CD4-positive, alpha-beta memory T cell (primary cell): ENCODE results near the gene NYAP2. TPM values are rescaled to one million over a fixed set of nuclear protein-coding genes. Genes with fewer than 3 reads are reported as not detected.

ENCODE experiments used
- CTCF ChIA-PET: fragments of 350-600 bp; sonication (Branson Sonifier 250); formaldehyde crosslinking; loops from one replicate; lab custom pipeline; 2021; ENCODE audit warnings: inconsistent platforms; ENCODE audit not compliant: partially characterized antibody; lab: Charles Lee
- POLR2A ChIA-PET: fragments of 350-600 bp; sonication (Branson Sonifier 250); formaldehyde crosslinking; loops from one replicate; lab custom pipeline; 2021; ENCODE audit not compliant: partially characterized antibody; lab: Charles Lee
- DNase-seq, 5 donors: peaks; one replicate each; pipeline versions ENCODE4 v3.0.0 to v3.0.0-alpha.2; 2020 to 2022; ENCODE audit warnings: mixed read lengths in 1 of 5
- H3K27ac ChIP-seq: one replicate; pipeline ENCODE4 v1.7.0; 2013; ENCODE audit warnings: low read depth, low read length
- H3K27me3 ChIP-seq: 2 replicates; pipeline ENCODE4 v1.7.0; 2013; ENCODE audit warnings: mild to moderate bottlenecking, low read length, moderate library complexity; ENCODE audit not compliant: insufficient read depth
- H3K36me3 ChIP-seq: 2 replicates; pipeline ENCODE4 v1.7.0; 2013; ENCODE audit warnings: mild to moderate bottlenecking, low read length, moderate library complexity; ENCODE audit not compliant: insufficient read depth
- H3K4me1 ChIP-seq: 2 replicates; pipeline ENCODE4 v1.7.0; 2013; ENCODE audit warnings: mild to moderate bottlenecking, low read length, moderate library complexity; ENCODE audit not compliant: insufficient read depth
- H3K4me3 ChIP-seq, 2 donors: one replicate each; pipeline ENCODE4 v1.7.0; 2013; ENCODE audit warnings: low read length in 2 of 2, mild to moderate bottlenecking in 1 of 2
- H3K9me3 ChIP-seq, 2 donors: one replicate each; pipeline ENCODE4 v1.7.0; 2013; ENCODE audit warnings: low read length in 2 of 2, control low read depth in 1 of 2; ENCODE audit not compliant: control insufficient read depth in 1 of 2
- H3K27ac Mint-ChIP-seq, 7 donors: one replicate each; pipeline ENCODE4 v1.8.0; 2020 to 2021; ENCODE audit warnings: mixed read lengths in 7 of 7, mild to moderate bottlenecking in 6 of 7, inconsistent platforms in 3 of 7, moderate library complexity in 3 of 7
- H3K27me3 Mint-ChIP-seq, 2 donors: one replicate each; pipeline ENCODE4 v1.8.0; 2020 to 2021; ENCODE audit warnings: mixed read lengths in 2 of 2
- H3K36me3 Mint-ChIP-seq, 2 donors: one replicate each; pipeline ENCODE4 v1.8.0; 2020 to 2021; ENCODE audit warnings: mixed read lengths in 2 of 2, inconsistent platforms in 1 of 2, mild to moderate bottlenecking in 1 of 2
- H3K4me1 Mint-ChIP-seq, 4 donors: one replicate each; pipeline ENCODE4 v1.8.0; 2020 to 2021; ENCODE audit warnings: mixed read lengths in 4 of 4, mild to moderate bottlenecking in 1 of 4
- H3K4me3 Mint-ChIP-seq, 8 donors: one replicate each; pipeline ENCODE4 v1.8.0; 2020 to 2021; ENCODE audit warnings: mixed read lengths in 8 of 8, mild to moderate bottlenecking in 7 of 8, moderate library complexity in 6 of 8, inconsistent platforms in 3 of 8
- H3K9me3 Mint-ChIP-seq, 8 donors: one replicate each; pipeline ENCODE4 v1.8.0; 2020 to 2021; ENCODE audit warnings: mixed read lengths in 8 of 8, mild to moderate bottlenecking in 5 of 8, inconsistent platforms in 3 of 8, moderate library complexity in 1 of 8
- intact Hi-C: fragments of 100-400 bp; cut with micrococcal nuclease; formaldehyde crosslinking; loops from one replicate; pipeline ENCODE4 v1.15.1; 2023
- polyA plus RNA-seq, 2 donors: library from polyadenylated mRNA; unstranded; fragments of 300-500 nt; fragmentation: Illumina TruSeq; gene quantifications; one replicate each; pipeline ENCODE4 v1.2.3, GENCODE V29; 2021
- total RNA-seq, 2 experiments: library from RNA; stranded (reverse); gene quantifications; one replicate each; pipeline ENCODE4 v1.2.3, GENCODE V29; 2021

The NYAP2 gene
- total and polyA plus RNA-seq, 4 experiments from 2014 or later: 0.06 TPM; not detected in 3

DNA sequence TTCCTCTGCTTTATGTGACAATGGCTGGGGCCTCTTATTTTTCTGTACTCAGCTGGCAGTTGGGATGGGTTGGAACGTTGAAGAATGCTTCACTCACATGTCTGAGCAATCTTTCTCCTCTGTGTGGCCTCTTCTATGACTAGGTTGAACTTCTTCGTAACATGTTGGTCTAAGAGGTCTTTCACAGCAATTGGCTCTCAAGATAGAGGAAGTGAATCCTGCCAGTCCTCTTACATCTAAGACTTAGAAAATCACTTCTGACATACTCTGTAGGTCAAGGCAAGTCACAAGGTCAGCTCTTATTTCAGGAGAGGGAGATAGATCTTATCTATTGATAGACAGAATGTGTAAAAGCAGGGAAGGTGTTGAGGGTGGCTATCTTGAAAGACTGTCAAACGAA is 174.1 kb downstream of the NYAP2 start:
- no peaks in the 10 kb centered on the region for H3K9me3 ChIP-seq
- intact Hi-C loops: no loop called here
- H3K27ac Mint-ChIP-seq: peak overlapping the region in 1 of 7 donors; percentile 68
- peaks cover 3 to 9% of the 10 kb centered on the region in 2 donors for H3K27me3 Mint-ChIP-seq
- H3K27me3 ChIP-seq: no peaks in the 10 kb centered on the region
- H3K27ac ChIP-seq: no peak overlapping the region
- peaks cover 0 to 8% (median 3%) of the 10 kb centered on the region in 8 donors for H3K9me3 Mint-ChIP-seq
- no peaks in the 10 kb centered on the region for H3K4me1 Mint-ChIP-seq
- no peaks in the 10 kb centered on the region for H3K4me1 ChIP-seq
- no peaks in the 10 kb centered on the region for H3K36me3 Mint-ChIP-seq
- no peak overlapping the region for H3K4me3 ChIP-seq
- H3K4me3 Mint-ChIP-seq: no peak overlapping the region
- ChIA-PET POLR2A (interaction anchor here (0.7 kb wide), 1 partner anchor 85 kb away, joined by 3 read pairs; no protein-coding TSS in a partner anchor), CTCF (no interaction called here)
- DNase-seq: no peak
- no peaks in the 10 kb centered on the region for H3K36me3 ChIP-seq

- peaks cover 0 to 8% (median 3%) of the 10 kb centered on the region in 8 donors for H3K9me3 Mint-ChIP-seq
Observed at GRCh38 chr2:225574582-225575138, 175.2 kb downstream of the NYAP2 start.

DNA sequence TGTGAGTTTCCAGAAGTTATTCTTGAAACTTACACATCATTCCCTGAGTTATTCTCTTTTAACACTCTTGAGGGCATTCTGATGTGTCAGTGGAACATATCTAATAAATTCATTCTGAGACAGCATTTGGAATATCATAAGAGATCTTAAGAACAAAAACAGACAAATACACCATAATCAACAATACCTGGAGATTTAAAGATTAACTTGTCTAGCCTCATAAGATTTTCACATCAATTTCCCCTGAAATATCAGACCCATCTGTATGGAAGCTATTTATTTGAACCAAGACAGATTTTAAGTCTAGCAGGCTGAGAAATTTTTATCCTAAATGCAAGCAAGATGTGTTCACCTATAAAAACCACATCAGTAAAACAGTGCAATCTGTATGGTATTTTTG is 181.6 kb downstream of the NYAP2 start:
- intact Hi-C loops: no loop called here
- H3K27me3 Mint-ChIP-seq: peaks cover 5 to 9% of the 10 kb centered on the region in 2 donors
- H3K4me1 Mint-ChIP-seq: no peaks in the 10 kb centered on the region

More at GRCh38 chr2:225574582-225575138, 175.2 kb downstream of the NYAP2 start:
- intact Hi-C loops: no loop called here
- no peak for DNase-seq
- H3K27ac ChIP-seq: no peak overlapping the region
- POLR2A ChIA-PET: no interaction called here
- Mint-ChIP-seq H3K27me3 (peaks cover 8 to 13% of the 10 kb centered on the region in 2 donors), H3K4me3 (no peak overlapping the region), H3K36me3 (no peaks in the 10 kb centered on the region), H3K27ac (no peak overlapping the region), H3K4me1 (no peaks in the 10 kb centered on the region)
- H3K9me3 ChIP-seq: no peaks in the 10 kb centered on the region
- H3K36me3 ChIP-seq: no peaks in the 10 kb centered on the region
- H3K27me3 ChIP-seq: no peaks in the 10 kb centered on the region
- CTCF ChIA-PET: no interaction called here
- H3K4me3 ChIP-seq: no peak overlapping the region
- H3K4me1 ChIP-seq: no peaks in the 10 kb centered on the region

GRCh38 chr2:225581906-225582305 is 182.4 kb downstream of the NYAP2 start:
- Mint-ChIP-seq H3K4me3 (no peak overlapping the region), H3K27me3 (peaks cover 5 to 9% of the 10 kb centered on the region in 2 donors), H3K36me3 (no peaks in the 10 kb centered on the region), H3K4me1 (no peaks in the 10 kb centered on the region), H3K9me3 (no peaks in the 10 kb centered on the region), H3K27ac (no peak overlapping the region)
- no peaks in the 10 kb centered on the region for H3K27me3 ChIP-seq
- H3K4me1 ChIP-seq: no peaks in the 10 kb centered on the region
- intact Hi-C loops: no loop called here
- no peaks in the 10 kb centered on the region for H3K36me3 ChIP-seq
- no peak overlapping the region for H3K4me3 ChIP-seq
- CTCF ChIA-PET: no interaction called here
- POLR2A ChIA-PET: no interaction called here
- H3K27ac ChIP-seq: no peak overlapping the region
- no peaks in the 10 kb centered on the region for H3K9me3 ChIP-seq
- DNase-seq: no peak

More for the DNA sequence above, 181.6 kb downstream of the NYAP2 start:
- H3K36me3 Mint-ChIP-seq: no peaks in the 10 kb centered on the region
- Histone ChIP-seq H3K27me3 (no peaks in the 10 kb centered on the region), H3K4me3 (no peak overlapping the region), H3K27ac (no peak overlapping the region), H3K4me1 (no peaks in the 10 kb centered on the region), H3K36me3 (no peaks in the 10 kb centered on the region), H3K9me3 (no peaks in the 10 kb centered on the region)
- no peak for DNase-seq
- POLR2A ChIA-PET: no interaction called here
- no peak overlapping the region for H3K27ac Mint-ChIP-seq
- CTCF ChIA-PET: no interaction called here
- H3K4me3 Mint-ChIP-seq: no peak overlapping the region
- peaks cover 0 to 1% (median 0%) of the 10 kb centered on the region in 8 donors for H3K9me3 Mint-ChIP-seq

- intact Hi-C loops: no loop called here
- Mint-ChIP-seq H3K36me3 (no peaks in the 10 kb centered on the region), H3K27ac (no peak overlapping the region), H3K4me1 (no peaks in the 10 kb centered on the region), H3K9me3 (no peaks in the 10 kb centered on the region), H3K4me3 (no peak overlapping the region), H3K27me3 (peaks cover 5 to 9% of the 10 kb centered on the region in 2 donors)
- ChIA-PET CTCF (no interaction called here), POLR2A (no interaction called here)
- no peak for DNase-seq
- Histone ChIP-seq H3K36me3 (no peaks in the 10 kb centered on the region), H3K4me1 (no peaks in the 10 kb centered on the region), H3K27ac (no peak overlapping the region), H3K4me3 (no peak overlapping the region), H3K27me3 (no peaks in the 10 kb centered on the region), H3K9me3 (no peaks in the 10 kb centered on the region)
Observed at GRCh38 chr2:225582355-225583116, 183.0 kb downstream of the NYAP2 start.

- no peak for DNase-seq
- Histone ChIP-seq H3K27me3 (no peaks in the 10 kb centered on the region), H3K4me3 (no peak overlapping the region), H3K36me3 (no peaks in the 10 kb centered on the region), H3K9me3 (no peaks in the 10 kb centered on the region), H3K4me1 (no peaks in the 10 kb centered on the region), H3K27ac (no peak overlapping the region)
- Mint-ChIP-seq H3K4me1 (no peaks in the 10 kb centered on the region), H3K36me3 (no peaks in the 10 kb centered on the region), H3K4me3 (no peak overlapping the region), H3K27me3 (peaks cover 0 to 8% of the 10 kb centered on the region in 2 donors), H3K9me3 (no peaks in the 10 kb centered on the region), H3K27ac (no peak overlapping the region)
- ChIA-PET CTCF (no interaction called here), POLR2A (no interaction called here)
- intact Hi-C loops: no loop called here
Observed at GRCh38 chr2:225584796-225585195, 185.3 kb downstream of the NYAP2 start.

DNA sequence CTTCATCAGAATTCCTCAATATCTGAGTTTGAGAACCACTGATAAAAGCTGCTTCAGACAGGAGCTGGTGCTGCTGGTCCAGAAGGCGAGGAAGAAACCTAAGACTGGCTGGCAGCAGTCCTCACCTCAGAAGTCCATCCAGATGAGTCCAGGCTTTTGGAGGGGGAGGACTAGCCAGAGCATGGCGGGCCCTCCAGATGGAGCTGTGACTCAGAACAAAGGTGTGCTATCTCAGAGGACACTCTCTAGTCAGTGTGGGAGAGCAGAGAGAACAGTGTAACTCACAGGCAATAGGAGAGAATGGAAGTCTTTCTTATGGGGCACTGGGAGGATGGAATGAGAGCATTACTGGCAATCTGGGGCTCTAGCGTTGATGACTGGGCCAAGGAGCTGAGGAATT is 191.4 kb downstream of the NYAP2 start:
- no peak overlapping the region for H3K27ac Mint-ChIP-seq
- H3K9me3 ChIP-seq: no peaks in the 10 kb centered on the region
- no peak for DNase-seq
- H3K4me1 Mint-ChIP-seq: no peaks in the 10 kb centered on the region
- no peaks in the 10 kb centered on the region for H3K36me3 Mint-ChIP-seq
- CTCF ChIA-PET: no interaction called here
- no peaks in the 10 kb centered on the region for H3K27me3 ChIP-seq
- POLR2A ChIA-PET: no interaction called here
- intact Hi-C loops: no loop called here
- H3K27ac ChIP-seq: no peak overlapping the region
- no peaks in the 10 kb centered on the region for H3K9me3 Mint-ChIP-seq
- no peaks in the 10 kb centered on the region for H3K36me3 ChIP-seq
- peaks cover 2 to 3% of the 10 kb centered on the region in 2 donors for H3K27me3 Mint-ChIP-seq
- no peak overlapping the region for H3K4me3 Mint-ChIP-seq
- H3K4me1 ChIP-seq: no peaks in the 10 kb centered on the region
- no peak overlapping the region for H3K4me3 ChIP-seq
